Glomerular visceral epithelial cell (primary cell): ENCODE measurements around the gene HMCN2.
A peak's percentile ranks its signal among the peaks of the same experiment; 100 is the strongest.

Source experiments
- DNase-seq: peaks from one replicate; pipeline ENCODE4 v3.0.0-alpha.2; 2016; ENCODE audit errors: extremely low spot score

Gene HMCN2

DNA sequence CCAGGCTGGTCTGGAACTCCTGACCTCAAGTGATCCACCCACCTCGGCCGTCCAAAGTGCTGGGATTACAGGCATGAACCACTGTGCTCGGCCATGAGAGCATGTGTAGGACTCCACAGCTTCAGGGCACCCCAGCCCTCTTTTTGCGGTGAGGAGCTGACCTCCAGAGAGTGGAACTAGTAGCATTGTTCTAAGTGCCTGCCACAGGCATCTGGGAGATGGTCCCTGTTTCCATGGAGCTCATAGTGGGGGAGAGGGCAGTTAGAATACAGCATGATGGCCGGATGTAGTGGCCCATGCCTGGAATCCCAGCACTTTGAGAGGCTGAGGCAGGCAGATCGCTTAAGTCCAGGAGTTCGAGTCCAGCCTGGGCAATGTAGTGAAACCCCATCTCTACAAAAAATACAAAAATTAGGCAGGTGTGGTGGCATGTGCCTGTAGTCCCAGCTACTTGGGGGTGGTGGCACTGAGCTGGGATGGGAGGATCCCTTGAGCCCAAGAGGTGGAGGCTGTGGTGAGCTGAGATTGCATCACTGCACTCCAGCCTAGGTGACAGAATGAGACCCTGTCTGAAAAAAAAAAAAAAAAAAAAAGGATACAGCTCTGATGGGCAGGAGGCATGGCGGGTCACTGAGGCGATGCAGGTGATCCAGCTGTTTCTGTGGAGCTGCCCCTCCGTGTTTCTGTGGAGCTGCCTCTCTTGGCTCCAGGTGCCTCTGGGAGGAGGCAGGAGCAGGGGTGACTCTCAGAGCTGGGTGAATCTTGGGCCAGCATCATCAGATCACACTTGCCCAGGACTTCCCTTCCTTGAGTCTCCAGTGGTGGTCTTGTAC, 183.4 kb downstream of the HMCN2 start:
- DNase-seq, result no peak

- peak; percentile 23 for DNase-seq
These were observed 184.9 kb downstream of the HMCN2 start for GRCh38 chr9:130450344-130451003.

- DNase-seq, result no peak
These were observed 185.4 kb downstream of the HMCN2 start for GRCh38 chr9:130451004-130451390.

DNA sequence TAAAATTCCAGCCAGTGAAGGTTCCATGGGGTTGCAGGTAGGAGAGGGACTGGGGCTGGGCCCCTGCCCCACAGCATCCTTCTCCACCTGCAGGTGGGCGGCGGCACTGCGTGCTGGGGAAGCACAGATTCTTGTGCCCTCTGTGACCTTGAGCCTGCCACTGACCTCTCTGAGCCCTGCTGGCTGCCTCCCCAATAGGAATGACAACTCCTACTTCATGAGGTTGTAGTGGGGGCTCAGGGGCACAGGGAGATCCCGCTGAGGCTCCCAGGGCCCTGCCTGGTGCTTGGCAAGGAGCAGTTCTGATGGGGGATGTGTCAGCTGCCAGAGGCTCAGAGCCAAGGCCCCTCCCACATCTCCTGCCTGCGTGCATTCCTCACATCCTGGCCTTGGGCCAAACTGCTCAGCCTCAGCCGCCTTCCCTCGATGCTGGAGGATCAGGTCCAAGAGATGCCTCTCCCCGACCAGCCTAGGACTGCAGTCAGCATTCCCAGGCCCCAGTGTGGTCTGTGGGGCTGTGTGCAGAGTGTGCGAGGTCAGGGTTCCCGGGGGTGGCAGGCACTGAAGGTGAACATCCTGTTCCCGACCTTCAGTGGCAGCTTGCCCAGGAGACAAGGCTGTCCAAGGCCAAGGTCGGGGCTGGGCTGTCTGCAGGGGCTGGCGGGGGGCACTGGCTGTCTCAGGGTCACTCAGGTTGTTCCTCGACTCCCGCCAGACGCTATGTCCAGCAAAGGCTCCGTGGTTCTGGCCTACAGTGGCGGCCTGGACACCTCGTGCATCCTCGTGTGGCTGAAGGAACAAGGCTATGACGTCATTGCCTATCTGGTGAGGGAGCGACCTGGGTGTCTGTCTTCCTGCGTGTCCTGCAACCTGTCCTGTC, 186.2 kb downstream of the HMCN2 start:
- DNase-seq, result peak; percentile 95

DNA sequence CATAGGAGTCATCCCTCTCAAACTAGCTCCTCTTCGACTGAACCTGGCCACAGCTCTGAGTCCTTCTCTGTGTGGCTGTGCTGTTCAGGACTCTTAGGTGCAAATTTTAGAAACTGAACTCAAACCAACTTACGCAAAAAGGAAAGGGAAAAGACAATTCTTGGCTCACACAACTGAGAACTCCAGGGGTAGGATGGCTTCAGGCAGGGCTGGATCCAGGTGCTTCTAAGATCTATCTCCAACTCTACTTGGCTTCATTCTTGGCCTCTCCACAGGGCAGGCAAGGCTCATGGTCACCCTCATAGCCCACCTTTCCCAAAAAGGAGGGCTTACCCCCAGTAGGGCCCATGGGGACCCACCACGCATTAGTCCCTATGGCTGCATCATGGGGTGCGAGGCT, 187.3 kb downstream of the HMCN2 start:
- no peak for DNase-seq

- peak; percentile 91 for DNase-seq
These were observed 187.9 kb downstream of the HMCN2 start for GRCh38 chr9:130453487-130453886.

DNA sequence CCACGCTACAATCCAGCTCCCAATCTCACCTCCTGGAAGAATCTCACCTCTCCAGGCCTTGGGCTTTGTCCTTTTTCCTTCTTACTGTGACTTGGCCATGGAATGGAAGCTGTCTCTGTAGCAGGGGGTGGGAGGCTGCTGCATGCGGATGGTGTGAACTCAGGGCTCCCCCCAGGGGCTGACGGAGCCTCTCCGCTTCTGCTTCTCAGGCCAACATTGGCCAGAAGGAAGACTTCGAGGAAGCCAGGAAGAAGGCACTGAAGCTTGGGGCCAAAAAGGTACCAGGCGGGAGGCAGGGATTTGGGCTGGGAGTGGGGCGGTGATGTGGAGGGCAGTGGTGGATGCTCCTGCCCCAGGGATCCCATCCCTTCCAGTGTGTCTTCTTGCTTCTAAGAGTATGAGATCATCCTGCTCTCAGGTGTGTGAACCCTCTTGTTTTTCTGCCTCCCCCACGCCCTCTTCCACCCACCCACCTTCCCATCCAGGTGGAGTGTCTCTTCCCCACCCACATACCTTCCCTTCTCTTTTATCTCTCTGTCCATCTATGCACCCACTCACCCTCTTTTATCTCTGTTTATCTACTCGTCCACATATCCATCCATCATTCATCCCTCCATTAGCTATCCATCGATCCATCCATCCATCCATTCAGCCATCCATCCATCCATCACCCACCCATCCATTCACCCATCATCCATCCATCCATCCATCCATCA, 188.7 kb downstream of the HMCN2 start:
- no peak for DNase-seq

GRCh38 chr9:130454812-130455325, 189.3 kb downstream of the HMCN2 start:
- DNase-seq, result no peak

GRCh38 chr9:130458027-130458803, 192.7 kb downstream of the HMCN2 start:
- no peak for DNase-seq

GRCh38 chr9:130458804-130459067, 193.2 kb downstream of the HMCN2 start:
- no peak for DNase-seq

DNA sequence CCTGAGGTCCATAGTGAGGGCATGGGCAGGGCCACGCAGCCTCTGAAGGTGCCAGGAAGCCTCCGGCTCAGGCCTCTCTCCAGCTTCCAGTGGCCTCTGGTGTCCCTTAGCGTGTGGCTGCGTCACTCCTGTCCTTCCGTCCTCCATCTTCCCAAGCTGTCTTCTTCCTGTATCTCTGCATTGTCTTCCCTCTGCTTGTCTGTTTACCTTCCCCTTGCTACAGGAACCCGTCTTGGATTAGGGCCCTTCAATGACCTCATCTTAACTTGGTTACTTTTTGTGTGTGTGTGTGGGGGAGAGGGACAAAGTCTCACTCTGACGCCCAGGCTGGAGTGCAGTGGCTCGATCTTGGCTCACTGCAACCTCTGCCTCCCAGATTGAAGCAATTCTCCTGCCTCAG, 193.6 kb downstream of the HMCN2 start:
- DNase-seq, result no peak

- DNase-seq, result no peak
These were observed 194.5 kb downstream of the HMCN2 start for GRCh38 chr9:130459941-130460669.

DNA sequence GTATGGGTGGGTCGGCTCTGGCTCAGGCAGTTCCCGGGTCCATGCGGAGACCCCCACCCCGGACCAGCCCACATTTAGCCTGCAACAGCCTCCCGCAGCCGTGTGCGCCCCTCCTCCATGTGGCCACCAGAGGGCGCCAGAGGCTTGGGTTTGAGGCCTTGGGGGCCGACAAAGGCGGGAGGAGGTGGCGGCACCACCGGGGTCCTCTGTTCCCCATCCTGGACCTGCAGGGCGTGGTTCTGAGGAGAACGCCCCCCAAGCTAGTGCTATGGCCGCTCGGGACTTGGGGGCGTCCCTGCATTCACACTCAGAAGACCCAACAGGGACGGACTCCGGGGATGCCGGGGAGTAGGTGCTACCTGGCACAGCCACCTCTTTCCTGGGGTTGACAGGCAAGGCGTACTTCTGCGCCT, 195.7 kb downstream of the HMCN2 start:
- DNase-seq, result peak; percentile 51

DNA sequence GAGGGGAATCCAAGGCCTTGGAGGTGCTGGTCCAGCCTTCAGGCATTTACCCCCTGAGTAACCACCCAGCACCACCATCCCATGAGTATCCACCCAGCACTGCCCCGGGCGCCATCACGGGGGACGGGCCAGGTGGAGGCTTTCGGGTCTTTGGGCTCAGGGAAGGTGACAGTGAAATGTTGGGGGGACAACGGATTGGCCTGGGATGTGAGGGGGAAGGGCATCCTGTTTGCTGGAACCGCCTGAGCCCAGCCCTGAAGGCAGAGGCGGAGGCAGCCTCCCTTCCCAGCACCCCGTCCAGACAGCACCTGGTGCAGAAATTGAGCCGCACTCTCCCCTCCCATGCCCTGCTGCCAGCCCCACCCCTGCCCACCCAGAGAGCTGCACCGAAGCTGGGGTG, 196.2 kb downstream of the HMCN2 start:
- no peak for DNase-seq

DNA sequence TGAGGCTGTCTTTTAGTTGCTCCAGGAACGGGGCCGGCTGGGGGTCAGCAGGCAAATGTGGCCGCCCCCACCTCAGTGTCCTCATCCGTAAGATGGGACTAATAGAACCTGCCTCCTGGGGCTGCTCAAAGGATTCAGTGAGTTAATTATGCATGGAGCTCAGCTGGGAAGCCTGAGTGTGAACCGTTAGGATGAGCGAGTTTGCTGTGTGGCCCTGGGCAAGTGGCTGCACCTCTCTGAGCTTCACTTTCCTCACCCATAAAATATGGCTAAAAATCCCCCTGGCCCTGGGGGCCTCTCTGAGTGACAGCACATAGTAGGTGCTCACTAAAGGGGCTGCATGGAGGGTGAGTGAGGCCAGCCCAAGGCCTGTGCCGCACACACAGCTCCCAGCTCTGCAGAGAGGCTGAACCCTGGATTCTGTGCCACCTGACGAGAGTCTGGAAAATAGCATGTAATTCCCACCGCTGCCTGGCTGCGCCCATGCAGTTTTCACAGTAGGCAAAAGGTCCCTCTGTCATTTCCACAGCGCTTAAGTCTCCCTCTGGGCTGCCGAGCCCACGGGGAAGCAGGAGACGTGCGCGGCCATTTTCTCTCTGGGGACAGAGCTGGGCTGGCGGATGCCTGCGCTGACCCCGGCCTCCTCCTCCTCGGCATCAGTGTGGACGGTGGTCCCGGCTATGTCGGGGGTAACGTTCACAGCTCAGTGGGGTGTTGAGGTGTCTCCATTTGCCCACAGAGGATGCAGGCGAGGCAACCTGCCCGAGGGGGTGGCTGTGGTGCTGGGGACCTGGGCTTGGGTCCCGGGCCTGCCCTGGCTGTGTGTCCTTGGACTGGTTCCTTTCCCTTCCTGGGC, 197.4 kb downstream of the HMCN2 start:
- DNase-seq, result no peak

GRCh38 chr9:130463763-130464745, 198.5 kb downstream of the HMCN2 start:
- no peak for DNase-seq

- DNase-seq, result no peak
These were observed 200.0 kb downstream of the HMCN2 start for GRCh38 chr9:130465383-130466096.
